GM06990 (cell line): ENCODE data around the gene PLXDC1.
"Not testable (repeated sequence)": the region's sequence is repeated elsewhere in the genome, so short reads cannot be mapped to it uniquely, and the experiment has no call there.

Experiments used
- DNase-seq: peaks from one replicate; pipeline ENCODE4 v3.0.0-alpha.2; 2011; ENCODE audit not compliant: insufficient read length; ENCODE audit errors: extremely low read depth
- H3K27me3 ChIP-seq: replicated peaks from 2 replicates; pipeline ENCODE4 v1.6.0; 2011; ENCODE audit warnings: low read length; ENCODE audit not compliant: control insufficient read depth, insufficient read depth
- H3K36me3 ChIP-seq: 2 replicates; pipeline ENCODE4 v1.5.1; 2011; ENCODE audit warnings: low read length; ENCODE audit not compliant: control insufficient read depth, insufficient read depth
- H3K4me3 ChIP-seq: replicated peaks from 2 replicates; pipeline ENCODE4 v1.5.1; 2011; ENCODE audit warnings: low read depth, mild to moderate bottlenecking, control low read depth, low read length
- CTCF ChIP-seq: IDR thresholded peaks from 2 replicates; pipeline ENCODE4 v1.5.1; 2011; ENCODE audit warnings: low read length, control low read depth, mild to moderate bottlenecking, inconsistent platforms; ENCODE audit not compliant: insufficient read depth, poor library complexity, severe bottlenecking

Gene PLXDC1

GRCh38 chr17:39170558-39170957, 19.1 kb upstream of the PLXDC1 start:
- TF ChIP-seq CTCF, result no peak
- Histone ChIP-seq H3K4me3 (no peak overlapping the region), H3K36me3 (no peaks in the 10 kb centered on the region; the same call in 1 of the 2 replicates), H3K27me3 (no peaks in the 10 kb centered on the region; the same call in 1 of the 2 replicates)
- no peak for DNase-seq

- Histone ChIP-seq H3K4me3 (no peak overlapping the region), H3K36me3 (no peaks in the 10 kb centered on the region; the same call in 1 of the 2 replicates), H3K27me3 (no peaks in the 10 kb centered on the region; the same call in 1 of the 2 replicates)
- no peak for DNase-seq
- TF ChIP-seq CTCF, result no peak
These were observed 18.7 kb upstream of the PLXDC1 start for GRCh38 chr17:39170109-39170508.

GRCh38 chr17:39169518-39169917, 18.1 kb upstream of the PLXDC1 start:
- no peak for TF ChIP-seq CTCF
- Histone ChIP-seq H3K4me3 (no peak overlapping the region), H3K27me3 (no peaks in the 10 kb centered on the region; the same call in 1 of the 2 replicates), H3K36me3 (no peaks in the 10 kb centered on the region)
- DNase-seq, result no peak

GRCh38 chr17:39169101-39169500, 17.7 kb upstream of the PLXDC1 start:
- Histone ChIP-seq H3K27me3 (no peaks in the 10 kb centered on the region; the same call in 1 of the 2 replicates), H3K36me3 (no peaks in the 10 kb centered on the region), H3K4me3 (no peak overlapping the region)
- no peak for TF ChIP-seq CTCF
- DNase-seq, result no peak

GRCh38 chr17:39168503-39168902, 17.1 kb upstream of the PLXDC1 start:
- not testable (repeated sequence) for DNase-seq, H3K4me3 ChIP-seq, H3K27me3 ChIP-seq, H3K36me3 ChIP-seq

GRCh38 chr17:39167476-39167875, 16.0 kb upstream of the PLXDC1 start:
- no peak for DNase-seq
- TF ChIP-seq CTCF, result no peak
- Histone ChIP-seq H3K36me3 (no peaks in the 10 kb centered on the region), H3K27me3 (no peaks in the 10 kb centered on the region; the same call in 1 of the 2 replicates), H3K4me3 (no peak overlapping the region)
